Osteocyte (in vitro differentiated cells): ENCODE results near the gene SLC4A7. TPM values are rescaled to one million over a fixed set of nuclear protein-coding genes. Genes with fewer than 3 reads are reported as not detected.

ENCODE experiments used
- DNase-seq: peaks from one replicate; pipeline ENCODE4 v3.0.0; 2021; ENCODE audit warnings: mixed read lengths; ENCODE audit not compliant: unreplicated experiment; ENCODE audit errors: extremely low spot score
- H3K27ac Mint-ChIP-seq: one replicate; pipeline ENCODE4 v1.8.0; 2021; ENCODE audit warnings: mild to moderate bottlenecking, mixed read lengths; ENCODE audit not compliant: unreplicated experiment
- H3K27me3 Mint-ChIP-seq: one replicate; pipeline ENCODE4 v1.8.0; 2021; ENCODE audit warnings: mixed read lengths; ENCODE audit not compliant: unreplicated experiment
- H3K36me3 Mint-ChIP-seq: one replicate; pipeline ENCODE4 v1.8.0; 2021; ENCODE audit warnings: mixed read lengths; ENCODE audit not compliant: unreplicated experiment
- H3K4me1 Mint-ChIP-seq: one replicate; pipeline ENCODE4 v1.8.0; 2021; ENCODE audit warnings: mixed read lengths; ENCODE audit not compliant: unreplicated experiment
- H3K4me3 Mint-ChIP-seq: one replicate; pipeline ENCODE4 v1.8.0; 2021; ENCODE audit warnings: mild to moderate bottlenecking, moderate library complexity, mixed read lengths; ENCODE audit not compliant: unreplicated experiment
- H3K9me3 Mint-ChIP-seq: one replicate; pipeline ENCODE4 v1.8.0; 2021; ENCODE audit warnings: mixed read lengths; ENCODE audit not compliant: unreplicated experiment
- CTCF ChIP-seq: fragments of 200-600 bp; sonication (generic); IDR thresholded peaks from 2 replicates; pipeline ENCODE4 v1.5.0; 2021; ENCODE audit warnings: antibody characterized with exemption, mild to moderate bottlenecking, moderate library complexity
- total RNA-seq: library from RNA; stranded (reverse); gene quantifications from 2 replicates; pipeline ENCODE4 v1.2.1, GENCODE V29; 2021

The SLC4A7 gene
- total RNA-seq, 1 donor from 2014 or later = 83.7 TPM

DNA sequence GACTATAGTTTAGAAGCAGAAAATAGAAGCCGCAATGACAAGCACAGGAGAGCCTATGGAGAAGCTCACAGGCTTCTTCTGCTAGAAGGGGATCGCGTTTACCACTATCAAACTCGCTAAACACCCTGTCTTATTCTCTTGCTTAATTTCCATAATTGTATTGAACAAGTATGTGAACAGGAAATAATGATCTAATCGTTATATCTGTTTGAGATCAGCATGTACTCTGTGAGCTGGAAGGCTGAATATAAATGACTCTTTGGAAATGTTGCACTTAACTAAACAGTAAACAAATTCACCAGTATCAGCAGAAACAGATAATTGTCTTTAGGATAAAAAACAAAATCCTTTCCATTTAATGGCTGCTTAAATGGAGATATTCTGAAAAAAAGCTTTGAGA, 130.0 kb downstream of the SLC4A7 start:
- DNase-seq = no peak
- peaks cover 8% of the 10 kb centered on the region for H3K36me3 Mint-ChIP-seq
- TF ChIP-seq CTCF = no peak
- H3K9me3 Mint-ChIP-seq = no peaks in the 10 kb centered on the region
- peaks cover 24% of the 10 kb centered on the region for H3K4me1 Mint-ChIP-seq
- no peak overlapping the region for H3K4me3 Mint-ChIP-seq
- H3K27ac Mint-ChIP-seq = no peak overlapping the region
- no peaks in the 10 kb centered on the region for H3K27me3 Mint-ChIP-seq

- no peak for TF ChIP-seq CTCF
Observed at GRCh38 chr3:27353221-27353620, 131.0 kb downstream of the SLC4A7 start.

GRCh38 chr3:27352047-27352446, 132.1 kb downstream of the SLC4A7 start:
- Mint-ChIP-seq H3K4me1 (peaks cover 21% of the 10 kb centered on the region), H3K4me3 (no peak overlapping the region), H3K27ac (no peak overlapping the region), H3K9me3 (no peaks in the 10 kb centered on the region), H3K27me3 (no peaks in the 10 kb centered on the region), H3K36me3 (peaks cover 13% of the 10 kb centered on the region)
- no peak for TF ChIP-seq CTCF
- DNase-seq = no peak

More at GRCh38 chr3:27353221-27353620, 131.0 kb downstream of the SLC4A7 start:
- Mint-ChIP-seq H3K27me3 (no peaks in the 10 kb centered on the region), H3K36me3 (peaks cover 13% of the 10 kb centered on the region), H3K9me3 (no peaks in the 10 kb centered on the region), H3K27ac (no peak overlapping the region), H3K4me3 (no peak overlapping the region), H3K4me1 (peaks cover 23% of the 10 kb centered on the region)
- DNase-seq = no peak

DNA sequence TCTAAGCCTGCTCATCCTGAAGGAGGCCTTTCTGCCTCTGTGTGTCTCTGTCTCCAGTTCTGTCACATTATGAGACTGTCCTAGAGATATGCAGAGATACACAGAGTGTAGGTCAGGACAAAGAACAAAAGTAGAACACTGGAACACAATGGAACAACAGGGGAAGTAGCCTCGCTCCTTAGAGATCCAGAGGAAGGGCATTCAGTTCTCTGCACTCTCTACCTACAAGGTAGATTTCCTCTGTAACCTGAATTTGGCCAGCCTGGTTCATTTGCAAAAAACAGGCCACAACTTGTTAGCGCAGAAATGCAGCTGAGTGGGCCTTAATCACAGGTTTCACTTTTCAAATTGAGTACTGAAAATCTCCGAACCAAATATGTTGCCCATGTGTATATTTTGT, 134.4 kb downstream of the SLC4A7 start:
- no peak for TF ChIP-seq CTCF
- Mint-ChIP-seq H3K27ac (no peak overlapping the region), H3K27me3 (no peaks in the 10 kb centered on the region), H3K4me1 (peaks cover 12% of the 10 kb centered on the region), H3K4me3 (no peak overlapping the region), H3K36me3 (peaks cover 17% of the 10 kb centered on the region), H3K9me3 (no peaks in the 10 kb centered on the region)
- no peak for DNase-seq

DNA sequence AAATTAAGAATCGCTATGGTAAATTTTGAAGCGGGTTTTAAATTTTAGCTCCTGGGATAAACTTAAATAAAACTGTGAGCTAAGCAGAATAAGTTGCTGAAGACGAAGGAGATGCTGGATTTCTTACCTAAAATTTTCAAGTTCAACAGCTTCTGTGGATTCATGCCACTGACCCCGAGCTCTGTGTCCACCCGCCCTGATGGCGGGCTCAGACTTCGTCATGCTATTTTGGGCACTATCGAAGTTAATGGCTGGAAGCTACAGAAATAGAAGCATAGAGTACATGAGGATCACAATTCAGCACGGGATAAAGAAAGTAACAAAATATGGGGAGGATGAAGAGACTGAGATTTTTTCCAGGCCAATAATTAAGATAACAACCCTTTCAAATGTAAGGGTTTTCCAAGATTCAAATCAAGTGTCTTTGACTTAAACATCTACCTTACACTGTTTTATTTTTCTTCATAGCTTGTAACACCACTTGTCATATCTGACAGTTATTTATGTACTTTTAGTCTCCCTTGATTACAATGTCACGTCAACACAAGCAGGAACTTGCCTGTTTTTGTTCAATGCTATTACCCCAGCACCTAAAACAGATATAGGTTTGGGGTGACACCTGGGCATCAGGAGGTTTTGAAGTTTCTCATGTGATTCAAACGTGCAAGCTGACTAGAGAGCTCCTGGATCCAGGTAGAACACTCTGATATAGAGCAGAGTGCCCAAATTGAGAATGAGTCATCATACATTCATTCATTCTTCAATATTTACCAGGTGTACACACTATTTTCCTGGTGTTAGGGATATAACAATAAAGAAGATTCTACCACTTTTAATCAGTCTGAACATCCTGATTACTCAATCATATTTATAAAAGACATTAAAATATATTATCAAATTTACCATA, 138.0 kb downstream of the SLC4A7 start:
- Mint-ChIP-seq H3K36me3 (peaks cover 22% of the 10 kb centered on the region), H3K27ac (no peak overlapping the region), H3K27me3 (no peaks in the 10 kb centered on the region), H3K4me3 (no peak overlapping the region), H3K9me3 (no peaks in the 10 kb centered on the region), H3K4me1 (no peaks in the 10 kb centered on the region)
- TF ChIP-seq CTCF = no peak
- DNase-seq = no peak
